C4-2B (cell line): ENCODE results near the gene NKTR.

Experiments
- ZFX ChIP-seq: fragments of 450-650 bp; IDR thresholded peaks from 2 replicates; pipeline ENCODE4 v1.6.1; 2017
- TF ChIP-seq, protein P1 (sequence below): fragments of 450-650 bp; conservative IDR thresholded peaks from 2 replicates; pipeline ENCODE4 v1.5.1; 2017; ENCODE audit warnings: mild to moderate bottlenecking

DNA sequence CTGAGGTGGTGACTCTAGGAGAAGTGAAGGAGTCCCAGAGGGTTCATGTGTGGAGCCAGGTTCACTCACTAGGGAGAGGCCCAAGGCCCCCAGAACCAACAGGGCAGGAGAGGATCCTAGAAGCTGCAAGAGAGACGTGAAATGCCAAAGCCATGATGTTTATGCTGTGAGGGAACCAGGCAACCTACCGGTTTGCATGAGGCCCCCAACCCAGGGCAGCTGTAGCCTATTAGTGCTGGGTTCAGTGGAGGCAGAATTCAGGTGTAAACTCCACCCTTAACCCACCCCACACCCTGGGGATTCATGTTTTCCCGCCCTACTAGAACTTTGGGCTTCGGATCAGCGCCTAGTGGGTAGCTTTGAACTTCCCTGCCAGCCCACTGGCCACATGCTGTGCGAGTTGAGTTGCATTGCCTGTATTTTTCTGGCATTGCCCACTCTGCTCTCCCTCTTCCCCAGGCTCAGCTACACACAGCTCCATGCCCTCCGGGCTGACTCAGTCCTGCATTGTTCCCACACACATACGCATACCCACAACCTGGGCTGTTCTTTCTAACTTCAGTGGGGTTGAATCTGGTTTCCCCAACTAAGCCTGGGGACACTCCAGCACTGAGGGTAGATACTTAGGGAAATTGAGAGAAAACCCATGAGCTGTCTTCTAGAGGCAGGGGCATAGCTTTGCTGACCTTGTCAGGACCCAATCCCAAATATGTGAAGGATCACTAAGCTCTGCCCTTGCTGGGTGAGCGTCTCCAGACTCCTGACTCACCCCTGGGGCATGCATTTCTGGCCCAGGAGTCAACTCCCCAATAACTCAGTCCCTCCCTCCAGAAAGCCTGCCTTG is 51.0 kb downstream of the NKTR start:
- TF ChIP-seq, protein P1, sequence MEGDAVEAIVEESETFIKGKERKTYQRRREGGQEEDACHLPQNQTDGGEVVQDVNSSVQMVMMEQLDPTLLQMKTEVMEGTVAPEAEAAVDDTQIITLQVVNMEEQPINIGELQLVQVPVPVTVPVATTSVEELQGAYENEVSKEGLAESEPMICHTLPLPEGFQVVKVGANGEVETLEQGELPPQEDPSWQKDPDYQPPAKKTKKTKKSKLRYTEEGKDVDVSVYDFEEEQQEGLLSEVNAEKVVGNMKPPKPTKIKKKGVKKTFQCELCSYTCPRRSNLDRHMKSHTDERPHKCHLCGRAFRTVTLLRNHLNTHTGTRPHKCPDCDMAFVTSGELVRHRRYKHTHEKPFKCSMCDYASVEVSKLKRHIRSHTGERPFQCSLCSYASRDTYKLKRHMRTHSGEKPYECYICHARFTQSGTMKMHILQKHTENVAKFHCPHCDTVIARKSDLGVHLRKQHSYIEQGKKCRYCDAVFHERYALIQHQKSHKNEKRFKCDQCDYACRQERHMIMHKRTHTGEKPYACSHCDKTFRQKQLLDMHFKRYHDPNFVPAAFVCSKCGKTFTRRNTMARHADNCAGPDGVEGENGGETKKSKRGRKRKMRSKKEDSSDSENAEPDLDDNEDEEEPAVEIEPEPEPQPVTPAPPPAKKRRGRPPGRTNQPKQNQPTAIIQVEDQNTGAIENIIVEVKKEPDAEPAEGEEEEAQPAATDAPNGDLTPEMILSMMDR, result no peak
- no peak for TF ChIP-seq ZFX
